ENCODE measurements around the gene ZNF468.

GRCh38 chr19:52896431-52897137 lies 39.2 kb upstream of the ZNF468 start:
- TF ChIP-seq POLR2AphosphoS5 (IDR thresholded peaks at IDR 0.05; ENCODE audit: low read depth, low read length) (no peak), POLR2A (IDR thresholded peaks at IDR 0.05; ENCODE audit: low read depth, low read length) (no peak)
